ENCODE data around the gene CANT1.

DNA sequence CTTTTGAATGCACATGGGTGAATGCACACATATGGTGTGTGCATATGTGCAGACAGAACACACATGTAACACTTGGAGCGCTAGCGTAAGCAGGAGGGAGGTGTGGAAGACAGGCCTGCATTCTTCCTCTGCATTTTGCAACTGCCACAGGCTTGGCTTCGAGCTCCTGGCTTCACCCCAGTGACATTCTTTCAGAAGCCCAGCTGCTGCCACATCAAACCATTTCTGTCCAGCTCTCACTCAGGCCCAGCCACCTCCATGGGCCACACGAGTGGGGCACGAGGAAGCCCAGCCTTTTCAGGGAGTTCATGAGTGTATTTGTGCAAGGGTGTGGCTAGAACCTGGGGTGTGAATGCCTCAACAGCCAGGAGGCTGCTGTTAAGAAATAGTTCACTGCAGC is 48.6 kb downstream of the CANT1 start:
- no peak for TF ChIP-seq ZNF230 (CRISPR knock-in tag; IDR thresholded peaks at IDR 0.05)
- no peak for TF ChIP-seq MAFK (conservative IDR thresholded peaks at IDR 0.05 in 1 of 2, IDR thresholded peaks at IDR 0.05 in 1 of 2; ENCODE audit: low read length in 2 of 2)
- TF ChIP-seq ZNF343 (CRISPR knock-in tag; IDR thresholded peaks at IDR 0.05): no peak
- TF ChIP-seq, protein P1, sequence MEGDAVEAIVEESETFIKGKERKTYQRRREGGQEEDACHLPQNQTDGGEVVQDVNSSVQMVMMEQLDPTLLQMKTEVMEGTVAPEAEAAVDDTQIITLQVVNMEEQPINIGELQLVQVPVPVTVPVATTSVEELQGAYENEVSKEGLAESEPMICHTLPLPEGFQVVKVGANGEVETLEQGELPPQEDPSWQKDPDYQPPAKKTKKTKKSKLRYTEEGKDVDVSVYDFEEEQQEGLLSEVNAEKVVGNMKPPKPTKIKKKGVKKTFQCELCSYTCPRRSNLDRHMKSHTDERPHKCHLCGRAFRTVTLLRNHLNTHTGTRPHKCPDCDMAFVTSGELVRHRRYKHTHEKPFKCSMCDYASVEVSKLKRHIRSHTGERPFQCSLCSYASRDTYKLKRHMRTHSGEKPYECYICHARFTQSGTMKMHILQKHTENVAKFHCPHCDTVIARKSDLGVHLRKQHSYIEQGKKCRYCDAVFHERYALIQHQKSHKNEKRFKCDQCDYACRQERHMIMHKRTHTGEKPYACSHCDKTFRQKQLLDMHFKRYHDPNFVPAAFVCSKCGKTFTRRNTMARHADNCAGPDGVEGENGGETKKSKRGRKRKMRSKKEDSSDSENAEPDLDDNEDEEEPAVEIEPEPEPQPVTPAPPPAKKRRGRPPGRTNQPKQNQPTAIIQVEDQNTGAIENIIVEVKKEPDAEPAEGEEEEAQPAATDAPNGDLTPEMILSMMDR (CRISPR knock-in tag; IDR thresholded peaks at IDR 0.05): no peak
- no peak for TF ChIP-seq NFKBIZ (CRISPR knock-in tag; IDR thresholded peaks at IDR 0.05)
